ENCODE measurements around the gene HNRNPA3.
"Not testable (repeated sequence)": the region's sequence is repeated elsewhere in the genome, so short reads cannot be mapped to it uniquely, and the experiment has no call there.

DNA sequence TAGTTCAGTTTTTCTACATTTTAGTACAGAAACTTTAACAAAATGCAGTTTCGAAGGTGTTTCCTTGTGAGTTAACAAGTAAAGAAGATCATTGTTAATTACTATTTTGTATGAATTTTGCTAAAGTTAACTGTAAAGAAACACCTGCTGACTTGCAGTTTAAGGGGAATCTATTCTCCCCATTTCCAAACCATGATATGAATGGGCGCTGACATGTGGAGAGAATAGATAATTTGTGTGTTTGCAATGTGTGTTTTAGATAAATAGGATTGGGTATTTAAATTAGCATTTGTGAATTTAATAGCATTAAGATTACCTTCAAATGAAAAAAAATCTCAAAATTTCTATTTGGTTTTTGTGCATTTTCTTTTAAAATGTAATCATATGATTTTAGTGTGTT is 7.2 kb downstream of the HNRNPA3 start:
- TF ChIP-seq TAF1 (IDR thresholded peaks at IDR 0.05; ENCODE audit: borderline replicate concordance, low read depth, low read length); POLR2AphosphoS5 (IDR thresholded peaks at IDR 0.05; ENCODE audit: low read depth, low read length); EP300 (IDR thresholded peaks at IDR 0.05; ENCODE audit: borderline replicate concordance in 1 of 2, low read depth in 1 of 2, low read length in 1 of 2); ELF1 (IDR thresholded peaks at IDR 0.05); MXI1 (IDR thresholded peaks at IDR 0.05; ENCODE audit: low read depth, low read length); TEAD4 (IDR thresholded peaks at IDR 0.05; ENCODE audit: borderline replicate concordance, insufficient read depth); CHD2 (IDR thresholded peaks at IDR 0.05; ENCODE audit: low read length, partially characterized antibody); SIN3A (IDR thresholded peaks at IDR 0.05; ENCODE audit: borderline replicate concordance, low read depth, low read length); FOXM1 (IDR thresholded peaks at IDR 0.05; ENCODE audit: low read depth): not testable (repeated sequence)
- TF ChIP-seq, protein P1, sequence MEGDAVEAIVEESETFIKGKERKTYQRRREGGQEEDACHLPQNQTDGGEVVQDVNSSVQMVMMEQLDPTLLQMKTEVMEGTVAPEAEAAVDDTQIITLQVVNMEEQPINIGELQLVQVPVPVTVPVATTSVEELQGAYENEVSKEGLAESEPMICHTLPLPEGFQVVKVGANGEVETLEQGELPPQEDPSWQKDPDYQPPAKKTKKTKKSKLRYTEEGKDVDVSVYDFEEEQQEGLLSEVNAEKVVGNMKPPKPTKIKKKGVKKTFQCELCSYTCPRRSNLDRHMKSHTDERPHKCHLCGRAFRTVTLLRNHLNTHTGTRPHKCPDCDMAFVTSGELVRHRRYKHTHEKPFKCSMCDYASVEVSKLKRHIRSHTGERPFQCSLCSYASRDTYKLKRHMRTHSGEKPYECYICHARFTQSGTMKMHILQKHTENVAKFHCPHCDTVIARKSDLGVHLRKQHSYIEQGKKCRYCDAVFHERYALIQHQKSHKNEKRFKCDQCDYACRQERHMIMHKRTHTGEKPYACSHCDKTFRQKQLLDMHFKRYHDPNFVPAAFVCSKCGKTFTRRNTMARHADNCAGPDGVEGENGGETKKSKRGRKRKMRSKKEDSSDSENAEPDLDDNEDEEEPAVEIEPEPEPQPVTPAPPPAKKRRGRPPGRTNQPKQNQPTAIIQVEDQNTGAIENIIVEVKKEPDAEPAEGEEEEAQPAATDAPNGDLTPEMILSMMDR (IDR thresholded peaks at IDR 0.05): not testable (repeated sequence)
- TF ChIP-seq, protein P2, sequence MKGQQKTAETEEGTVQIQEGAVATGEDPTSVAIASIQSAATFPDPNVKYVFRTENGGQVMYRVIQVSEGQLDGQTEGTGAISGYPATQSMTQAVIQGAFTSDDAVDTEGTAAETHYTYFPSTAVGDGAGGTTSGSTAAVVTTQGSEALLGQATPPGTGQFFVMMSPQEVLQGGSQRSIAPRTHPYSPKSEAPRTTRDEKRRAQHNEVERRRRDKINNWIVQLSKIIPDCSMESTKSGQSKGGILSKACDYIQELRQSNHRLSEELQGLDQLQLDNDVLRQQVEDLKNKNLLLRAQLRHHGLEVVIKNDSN (IDR thresholded peaks at IDR 0.05; ENCODE audit: borderline replicate concordance, low read depth): not testable (repeated sequence)
- TF ChIP-seq, protein P3, sequence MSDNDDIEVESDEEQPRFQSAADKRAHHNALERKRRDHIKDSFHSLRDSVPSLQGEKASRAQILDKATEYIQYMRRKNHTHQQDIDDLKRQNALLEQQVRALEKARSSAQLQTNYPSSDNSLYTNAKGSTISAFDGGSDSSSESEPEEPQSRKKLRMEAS (IDR thresholded peaks at IDR 0.05; ENCODE audit: low read depth): not testable (repeated sequence)
